Measurements from ENCODE around the gene RAB24. TPM values are rescaled to one million over a fixed set of nuclear protein-coding genes. Genes with fewer than 3 reads are reported as not detected.

RAB24 gene
- total and polyA plus RNA-seq, 4 donors = 8.5 to 19.0 (median 12.0) TPM

- no peak overlapping the region for H3K4me3 ChIP-seq (ENCODE audit: low read depth in 1 of 3, low read length in 3 of 3)
- no peaks in the 10 kb centered on the region for H3K27me3 ChIP-seq (ENCODE audit: control insufficient read depth in 4 of 4, insufficient read depth in 4 of 4, low read length in 3 of 4)
- no peaks in the 10 kb centered on the region for H3K9me3 ChIP-seq (ENCODE audit: control insufficient read depth in 4 of 4, low read length in 3 of 4)
- H3K4me1 ChIP-seq (ENCODE audit: control insufficient read depth in 4 of 4, insufficient read depth in 4 of 4, low read length in 3 of 4) = peaks cover 13 to 37% (median 29%) of the 10 kb centered on the region in 4 donors
- H3K36me3 ChIP-seq (ENCODE audit: control insufficient read depth in 4 of 4, insufficient read depth in 3 of 4, low read depth in 1 of 4, low read length in 3 of 4) = peaks cover 0 to 10% (median 7%) of the 10 kb centered on the region in 4 donors
- H3K27ac ChIP-seq (ENCODE audit: low read depth in 1 of 2, low read length in 2 of 2) = peak overlapping the region; percentile 84 to 89
- DNase-seq (ENCODE audit: low spot score) = no peak
- no peak overlapping the region for H3K9ac ChIP-seq (ENCODE audit: low read depth in 1 of 2, low read length in 2 of 2)
- 56% methylated on average over 4 of the region's 4 CpGs for WGBS
- TF ChIP-seq TAF1 (conservative IDR thresholded peaks at IDR 0.05) (no peak), HNF4G (IDR thresholded peaks at IDR 0.05) (no peak), EGR1 (IDR thresholded peaks at IDR 0.05; ENCODE audit: low read depth in 2 of 2) (no peak), GABPA (IDR thresholded peaks at IDR 0.05 in 1 of 2, conservative IDR thresholded peaks at IDR 0.05 in 1 of 2) (no peak), SP1 (IDR thresholded peaks at IDR 0.05) (peak; percentile 35), MAX (IDR thresholded peaks at IDR 0.05) (peak; percentile 58), RAD21 (IDR thresholded peaks at IDR 0.05) (peak in 1 of 2 donors; percentile 11), HNF4A (conservative IDR thresholded peaks at IDR 0.05) (no peak), CTCF (IDR thresholded peaks at IDR 0.05; ENCODE audit: low read depth, low read length, missing input control) (no peak), FOXA1 (IDR thresholded peaks at IDR 0.05) (no peak), RXRA (IDR thresholded peaks at IDR 0.05) (no peak), FOXA2 (IDR thresholded peaks at IDR 0.05) (no peak), YY1 (IDR thresholded peaks at IDR 0.05) (peak; percentile 17), ATF3 (IDR thresholded peaks at IDR 0.05) (no peak), ZBTB33 (IDR thresholded peaks at IDR 0.05) (no peak), NR2F2 (IDR thresholded peaks at IDR 0.05) (no peak)
These were observed 3.2 kb downstream of the RAB24 start for GRCh38 chr5:177300236-177300880.

- Histone ChIP-seq H3K36me3 (ENCODE audit: control insufficient read depth in 4 of 4, insufficient read depth in 3 of 4, low read depth in 1 of 4, low read length in 3 of 4) (peaks cover 2 to 16% (median 12%) of the 10 kb centered on the region in 4 donors), H3K27me3 (ENCODE audit: control insufficient read depth in 4 of 4, insufficient read depth in 4 of 4, low read length in 3 of 4) (no peaks in the 10 kb centered on the region), H3K9ac (ENCODE audit: low read depth in 1 of 2, low read length in 2 of 2) (no peak overlapping the region), H3K9me3 (ENCODE audit: control insufficient read depth in 4 of 4, low read length in 3 of 4) (no peaks in the 10 kb centered on the region), H3K4me1 (ENCODE audit: control insufficient read depth in 4 of 4, insufficient read depth in 4 of 4, low read length in 3 of 4) (peaks cover 10 to 31% (median 24%) of the 10 kb centered on the region in 4 donors), H3K27ac (ENCODE audit: low read depth in 1 of 2, low read length in 2 of 2) (peak overlapping the region in 1 of 2 donors; percentile 26), H3K4me3 (ENCODE audit: low read depth in 1 of 3, low read length in 3 of 3) (no peak overlapping the region)
- WGBS = 79% methylated on average over 9 of the region's 9 CpGs
- DNase-seq (ENCODE audit: low spot score) = no peak
- TF ChIP-seq HNF4A (conservative IDR thresholded peaks at IDR 0.05) (no peak), HNF4G (IDR thresholded peaks at IDR 0.05) (no peak)
These were observed 3.8 kb downstream of the RAB24 start for GRCh38 chr5:177299697-177300096.
